ENCODE data around the gene PRODH.
"Not testable (repeated sequence)": the region's sequence is repeated elsewhere in the genome, so short reads cannot be mapped to it uniquely, and the experiment has no call there.

PRODH gene

GRCh38 chr22:18967391-18968010 lies 31.4 kb upstream of the PRODH start:
- DNase-seq (ENCODE audit: low read depth in 2 of 2) = not testable (repeated sequence)

GRCh38 chr22:18966748-18967147 lies 30.7 kb upstream of the PRODH start:
- no peak for DNase-seq (ENCODE audit: low read depth in 2 of 2)

GRCh38 chr22:18965526-18966421 lies 29.7 kb upstream of the PRODH start:
- no peak for DNase-seq (ENCODE audit: low read depth in 2 of 2)

- DNase-seq (ENCODE audit: low read depth in 2 of 2) = not testable (repeated sequence)
Measured at GRCh38 chr22:18964501-18965265, 28.6 kb upstream of the PRODH start.

GRCh38 chr22:18964051-18964450 lies 28.0 kb upstream of the PRODH start:
- not testable (repeated sequence) for DNase-seq (ENCODE audit: low read depth in 2 of 2)

- no peak for DNase-seq (ENCODE audit: low read depth in 2 of 2)
Measured at GRCh38 chr22:18962308-18962635, 26.2 kb upstream of the PRODH start.

- DNase-seq (ENCODE audit: low read depth in 2 of 2) = not testable (repeated sequence)
Measured at GRCh38 chr22:18961632-18962307, 25.7 kb upstream of the PRODH start.

GRCh38 chr22:18961201-18961600 lies 25.1 kb upstream of the PRODH start:
- DNase-seq (ENCODE audit: low read depth in 2 of 2) = not testable (repeated sequence)

GRCh38 chr22:18960166-18960820 lies 24.2 kb upstream of the PRODH start:
- DNase-seq (ENCODE audit: low read depth in 2 of 2) = not testable (repeated sequence)

GRCh38 chr22:18959741-18960140 lies 23.6 kb upstream of the PRODH start:
- not testable (repeated sequence) for DNase-seq (ENCODE audit: low read depth in 2 of 2)

GRCh38 chr22:18959266-18959665 lies 23.2 kb upstream of the PRODH start:
- not testable (repeated sequence) for DNase-seq (ENCODE audit: low read depth in 2 of 2)

GRCh38 chr22:18958738-18959137 lies 22.6 kb upstream of the PRODH start:
- DNase-seq (ENCODE audit: low read depth in 2 of 2) = not testable (repeated sequence)

- not testable (repeated sequence) for DNase-seq (ENCODE audit: low read depth in 2 of 2)
Measured at GRCh38 chr22:18958321-18958705, 22.2 kb upstream of the PRODH start.

GRCh38 chr22:18957621-18958320 lies 21.7 kb upstream of the PRODH start:
- DNase-seq (ENCODE audit: low read depth in 2 of 2) = not testable (repeated sequence)

- not testable (repeated sequence) for DNase-seq (ENCODE audit: low read depth in 2 of 2)
Measured at GRCh38 chr22:18956956-18957355, 20.9 kb upstream of the PRODH start.

- not testable (repeated sequence) for DNase-seq (ENCODE audit: low read depth in 2 of 2)
Measured at GRCh38 chr22:18956121-18956895, 20.2 kb upstream of the PRODH start.

GRCh38 chr22:18955696-18956095 lies 19.6 kb upstream of the PRODH start:
- DNase-seq (ENCODE audit: low read depth in 2 of 2) = no peak

- no peak for DNase-seq (ENCODE audit: low read depth in 2 of 2)
Measured at GRCh38 chr22:18954990-18955571, 19.0 kb upstream of the PRODH start.

GRCh38 chr22:18954303-18954989 lies 18.4 kb upstream of the PRODH start:
- peak; percentile 28 to 54 for DNase-seq (ENCODE audit: low read depth in 2 of 2)
